ENCODE measurements around the gene PTGS1.

PTGS1 gene

GRCh38 chr9:122389195-122389594 is 18.4 kb downstream of the PTGS1 start:
- Mint-ChIP-seq H3K9me3 (no peaks in the 10 kb centered on the region), H3K27me3 (no peaks in the 10 kb centered on the region), H3K27ac (peak overlapping the region; percentile 67), H3K36me3 (peaks cover 26% of the 10 kb centered on the region), H3K4me3 (no peak overlapping the region), H3K4me1 (peaks cover 14% of the 10 kb centered on the region)
- DNase-seq (ENCODE audit: low spot score in 2 of 2) (no peak), ATAC-seq (ENCODE audit: low read depth) (no peak)

- peak; percentile 38 to 57 for DNase-seq (ENCODE audit: low spot score in 2 of 2)
- Mint-ChIP-seq H3K27me3 (no peaks in the 10 kb centered on the region), H3K4me3 (peak overlapping the region; percentile 37), H3K9me3 (no peaks in the 10 kb centered on the region), H3K36me3 (peaks cover 24% of the 10 kb centered on the region), H3K4me1 (peaks cover 17% of the 10 kb centered on the region), H3K27ac (peak overlapping the region; percentile 67)
- ATAC-seq (ENCODE audit: low read depth): peak; percentile 99
These were observed 19.1 kb downstream of the PTGS1 start for GRCh38 chr9:122389799-122390481.

GRCh38 chr9:122392284-122392683 is 21.5 kb downstream of the PTGS1 start:
- H3K9me3 Mint-ChIP-seq: no peaks in the 10 kb centered on the region
- DNase-seq (ENCODE audit: low spot score in 2 of 2) (no peak), ATAC-seq (ENCODE audit: low read depth) (no peak)
- peaks cover 9% of the 10 kb centered on the region for H3K36me3 Mint-ChIP-seq
- H3K4me1 Mint-ChIP-seq: peaks cover 11% of the 10 kb centered on the region
- H3K27me3 Mint-ChIP-seq: no peaks in the 10 kb centered on the region
- H3K27ac Mint-ChIP-seq: no peak overlapping the region
- H3K4me3 Mint-ChIP-seq: no peak overlapping the region

GRCh38 chr9:122392714-122393113 is 21.9 kb downstream of the PTGS1 start:
- Mint-ChIP-seq H3K27me3 (no peaks in the 10 kb centered on the region), H3K4me3 (no peak overlapping the region), H3K9me3 (no peaks in the 10 kb centered on the region), H3K4me1 (peaks cover 11% of the 10 kb centered on the region), H3K27ac (no peak overlapping the region), H3K36me3 (peaks cover 8% of the 10 kb centered on the region)
- no peak for DNase-seq (ENCODE audit: low spot score in 2 of 2)
- no peak for ATAC-seq (ENCODE audit: low read depth)

- no peak for DNase-seq (ENCODE audit: low spot score in 2 of 2)
- H3K4me1 Mint-ChIP-seq: peaks cover 11% of the 10 kb centered on the region
- H3K36me3 Mint-ChIP-seq: peaks cover 6% of the 10 kb centered on the region
- no peak overlapping the region for H3K4me3 Mint-ChIP-seq
- no peak for ATAC-seq (ENCODE audit: low read depth)
- peak overlapping the region; percentile 30 for H3K27ac Mint-ChIP-seq
- no peaks in the 10 kb centered on the region for H3K9me3 Mint-ChIP-seq
- H3K27me3 Mint-ChIP-seq: no peaks in the 10 kb centered on the region
These were observed 22.6 kb downstream of the PTGS1 start for GRCh38 chr9:122393284-122393983.

GRCh38 chr9:122394265-122395125 is 23.7 kb downstream of the PTGS1 start:
- ATAC-seq (ENCODE audit: low read depth) (no peak), DNase-seq (ENCODE audit: low spot score in 2 of 2) (no peak)
- peaks cover 11% of the 10 kb centered on the region for H3K4me1 Mint-ChIP-seq
- no peak overlapping the region for H3K4me3 Mint-ChIP-seq
- no peaks in the 10 kb centered on the region for H3K27me3 Mint-ChIP-seq
- no peaks in the 10 kb centered on the region for H3K9me3 Mint-ChIP-seq
- peak overlapping the region; percentile 30 for H3K27ac Mint-ChIP-seq
- peaks cover 6% of the 10 kb centered on the region for H3K36me3 Mint-ChIP-seq

GRCh38 chr9:122396614-122397148 is 25.9 kb downstream of the PTGS1 start:
- Mint-ChIP-seq H3K9me3 (peaks cover 6% of the 10 kb centered on the region), H3K4me3 (no peak overlapping the region), H3K36me3 (peaks cover 5% of the 10 kb centered on the region), H3K4me1 (peaks cover 3% of the 10 kb centered on the region), H3K27ac (no peak overlapping the region), H3K27me3 (no peaks in the 10 kb centered on the region)
- no peak for DNase-seq (ENCODE audit: low spot score in 2 of 2)
- ATAC-seq (ENCODE audit: low read depth): no peak

- Mint-ChIP-seq H3K27ac (no peak overlapping the region), H3K9me3 (peaks cover 6% of the 10 kb centered on the region), H3K4me1 (peaks cover 3% of the 10 kb centered on the region), H3K27me3 (no peaks in the 10 kb centered on the region), H3K4me3 (no peak overlapping the region), H3K36me3 (peaks cover 5% of the 10 kb centered on the region)
- ATAC-seq (ENCODE audit: low read depth) (no peak), DNase-seq (ENCODE audit: low spot score in 2 of 2) (no peak)
These were observed 26.9 kb downstream of the PTGS1 start for GRCh38 chr9:122397749-122398148.

GRCh38 chr9:122398371-122398924 is 27.6 kb downstream of the PTGS1 start:
- DNase-seq (ENCODE audit: low spot score in 2 of 2) (no peak), ATAC-seq (ENCODE audit: low read depth) (no peak)
- H3K4me3 Mint-ChIP-seq: no peak overlapping the region
- peaks cover 6% of the 10 kb centered on the region for H3K9me3 Mint-ChIP-seq
- H3K27ac Mint-ChIP-seq: no peak overlapping the region
- no peaks in the 10 kb centered on the region for H3K27me3 Mint-ChIP-seq
- H3K36me3 Mint-ChIP-seq: peaks cover 4% of the 10 kb centered on the region
- H3K4me1 Mint-ChIP-seq: peaks cover 3% of the 10 kb centered on the region

- no peaks in the 10 kb centered on the region for H3K36me3 Mint-ChIP-seq
- H3K27me3 Mint-ChIP-seq: no peaks in the 10 kb centered on the region
- DNase-seq (ENCODE audit: low spot score in 2 of 2) (no peak), ATAC-seq (ENCODE audit: low read depth) (no peak)
- H3K4me3 Mint-ChIP-seq: no peak overlapping the region
- H3K27ac Mint-ChIP-seq: no peak overlapping the region
- H3K4me1 Mint-ChIP-seq: peaks cover 2% of the 10 kb centered on the region
- peaks cover 6% of the 10 kb centered on the region for H3K9me3 Mint-ChIP-seq
These were observed 31.1 kb downstream of the PTGS1 start for GRCh38 chr9:122401896-122402295.

- Mint-ChIP-seq H3K4me1 (peaks cover 2% of the 10 kb centered on the region), H3K9me3 (peaks cover 6% of the 10 kb centered on the region), H3K4me3 (no peak overlapping the region), H3K27me3 (no peaks in the 10 kb centered on the region), H3K27ac (no peak overlapping the region), H3K36me3 (no peaks in the 10 kb centered on the region)
- ATAC-seq (ENCODE audit: low read depth) (no peak), DNase-seq (ENCODE audit: low spot score in 2 of 2) (no peak)
These were observed 31.6 kb downstream of the PTGS1 start for GRCh38 chr9:122402403-122402871.

GRCh38 chr9:122402874-122403273 is 32.0 kb downstream of the PTGS1 start:
- DNase-seq (ENCODE audit: low spot score in 2 of 2) (no peak), ATAC-seq (ENCODE audit: low read depth) (no peak)
- H3K4me3 Mint-ChIP-seq: no peak overlapping the region
- no peaks in the 10 kb centered on the region for H3K27me3 Mint-ChIP-seq
- H3K9me3 Mint-ChIP-seq: peaks cover 6% of the 10 kb centered on the region
- H3K4me1 Mint-ChIP-seq: peaks cover 2% of the 10 kb centered on the region
- no peaks in the 10 kb centered on the region for H3K36me3 Mint-ChIP-seq
- H3K27ac Mint-ChIP-seq: no peak overlapping the region

GRCh38 chr9:122403381-122404000 is 32.7 kb downstream of the PTGS1 start:
- Mint-ChIP-seq H3K27ac (no peak overlapping the region), H3K4me1 (peaks cover 2% of the 10 kb centered on the region), H3K9me3 (peaks cover 6% of the 10 kb centered on the region), H3K36me3 (no peaks in the 10 kb centered on the region), H3K27me3 (no peaks in the 10 kb centered on the region), H3K4me3 (no peak overlapping the region)
- no peak for DNase-seq (ENCODE audit: low spot score in 2 of 2)
- no peak for ATAC-seq (ENCODE audit: low read depth)

All from memory B cell (primary cell).